ENCODE measurements around the gene TUBB4A.

- TF ChIP-seq CTCF (IDR thresholded peaks at IDR 0.05; ENCODE audit: insufficient read depth, low read length, poor library complexity, severe bottlenecking) (no peak), EZH2phosphoT487 (conservative IDR thresholded peaks at IDR 0.05; ENCODE audit: low read length) (no peak)
These were observed 30.9 kb upstream of the TUBB4A start for GRCh38 chr19:6533000-6533328.
